ENCODE results near the gene CAPZA3.

CAPZA3 gene

DNA sequence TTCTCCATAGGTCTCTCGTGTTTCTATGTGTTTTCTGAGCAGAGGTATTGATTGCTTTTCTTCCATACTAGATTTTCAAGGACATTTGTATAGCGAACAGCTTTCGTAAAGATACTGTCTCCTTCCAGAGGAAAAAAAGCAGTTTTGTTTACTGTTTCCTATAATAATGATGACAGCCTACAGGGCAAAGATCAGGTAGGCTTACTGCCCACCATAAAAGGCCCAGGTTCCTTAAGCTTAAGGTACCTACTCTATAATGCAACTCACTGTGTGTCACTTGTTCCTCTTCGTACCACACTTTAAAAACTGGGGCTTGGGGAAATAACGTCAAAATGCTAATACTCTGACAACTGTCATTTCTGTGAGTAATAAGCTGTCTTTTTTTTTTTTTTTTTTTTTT lies 6.8 kb upstream of the CAPZA3 start:
- no peak overlapping the region for H3K4me2 ChIP-seq (ENCODE audit: insufficient read depth, low read length)
- no peaks in the 10 kb centered on the region for H3K36me3 ChIP-seq (ENCODE audit: insufficient read depth, low read length)
- ATAC-seq (ENCODE audit: insufficient read depth, low read depth) (no peak), DNase-seq (no peak)
- no peaks in the 10 kb centered on the region for H3K79me2 ChIP-seq (ENCODE audit: insufficient read depth, low read length)
- no peaks in the 10 kb centered on the region for H4K20me1 ChIP-seq (ENCODE audit: insufficient read depth, low read length)
- no peak overlapping the region for H2AFZ ChIP-seq (ENCODE audit: low read depth, low read length)
- H3K9ac ChIP-seq (ENCODE audit: low read depth, low read length) = no peak overlapping the region
- no peaks in the 10 kb centered on the region for H3K4me1 ChIP-seq (ENCODE audit: insufficient read depth, low read length)
- TF ChIP-seq EZH2 (IDR thresholded peaks at IDR 0.05; ENCODE audit: borderline replicate concordance, low read depth, low read length, severe bottlenecking) = no peak
- no peak for TF ChIP-seq CTCF (IDR thresholded peaks at IDR 0.05; ENCODE audit: borderline replicate concordance, extremely low read depth, low read length, poor library complexity, severe bottlenecking)
- no peak overlapping the region for H3K4me3 ChIP-seq (ENCODE audit: low read depth in 1 of 2, low read length in 2 of 2)
- H3K27me3 ChIP-seq (ENCODE audit: insufficient read depth, low read length, poor library complexity) = no peaks in the 10 kb centered on the region
- H3K9me3 ChIP-seq (ENCODE audit: insufficient read depth, low read length, severe bottlenecking) = no peaks in the 10 kb centered on the region
- H3K27ac ChIP-seq (ENCODE audit: low read length) = no peak overlapping the region

GRCh38 chr12:18747895-18748294 lies 10.0 kb downstream of the CAPZA3 start:
- Histone ChIP-seq H2AFZ (ENCODE audit: low read depth, low read length) (no peak overlapping the region), H3K9ac (ENCODE audit: low read depth, low read length) (no peak overlapping the region), H3K36me3 (ENCODE audit: insufficient read depth, low read length) (no peaks in the 10 kb centered on the region), H4K20me1 (ENCODE audit: insufficient read depth, low read length) (no peaks in the 10 kb centered on the region), H3K4me1 (ENCODE audit: insufficient read depth, low read length) (no peaks in the 10 kb centered on the region), H3K4me2 (ENCODE audit: insufficient read depth, low read length) (no peak overlapping the region), H3K9me3 (ENCODE audit: insufficient read depth, low read length, severe bottlenecking) (no peaks in the 10 kb centered on the region), H3K4me3 (ENCODE audit: low read depth in 1 of 2, low read length in 2 of 2) (no peak overlapping the region), H3K27ac (ENCODE audit: low read length) (no peak overlapping the region), H3K79me2 (ENCODE audit: insufficient read depth, low read length) (no peaks in the 10 kb centered on the region), H3K27me3 (ENCODE audit: insufficient read depth, low read length, poor library complexity) (no peaks in the 10 kb centered on the region)
- TF ChIP-seq EZH2 (IDR thresholded peaks at IDR 0.05; ENCODE audit: borderline replicate concordance, low read depth, low read length, severe bottlenecking) (no peak), CTCF (IDR thresholded peaks at IDR 0.05; ENCODE audit: borderline replicate concordance, extremely low read depth, low read length, poor library complexity, severe bottlenecking) (no peak)
- ATAC-seq (ENCODE audit: insufficient read depth, low read depth) (no peak), DNase-seq (no peak)

GRCh38 chr12:18749386-18749957 lies 11.6 kb downstream of the CAPZA3 start:
- Histone ChIP-seq H3K9ac (ENCODE audit: low read depth, low read length) (no peak overlapping the region), H3K4me3 (ENCODE audit: low read depth in 1 of 2, low read length in 2 of 2) (no peak overlapping the region), H3K27ac (ENCODE audit: low read length) (no peak overlapping the region), H3K36me3 (ENCODE audit: insufficient read depth, low read length) (no peaks in the 10 kb centered on the region), H3K79me2 (ENCODE audit: insufficient read depth, low read length) (no peaks in the 10 kb centered on the region), H3K4me2 (ENCODE audit: insufficient read depth, low read length) (no peak overlapping the region), H3K9me3 (ENCODE audit: insufficient read depth, low read length, severe bottlenecking) (no peaks in the 10 kb centered on the region), H2AFZ (ENCODE audit: low read depth, low read length) (no peak overlapping the region), H3K27me3 (ENCODE audit: insufficient read depth, low read length, poor library complexity) (peaks cover 3% of the 10 kb centered on the region), H3K4me1 (ENCODE audit: insufficient read depth, low read length) (no peaks in the 10 kb centered on the region), H4K20me1 (ENCODE audit: insufficient read depth, low read length) (no peaks in the 10 kb centered on the region)
- no peak for TF ChIP-seq CTCF (IDR thresholded peaks at IDR 0.05; ENCODE audit: borderline replicate concordance, extremely low read depth, low read length, poor library complexity, severe bottlenecking)
- no peak for TF ChIP-seq EZH2 (IDR thresholded peaks at IDR 0.05; ENCODE audit: borderline replicate concordance, low read depth, low read length, severe bottlenecking)
- ATAC-seq (ENCODE audit: insufficient read depth, low read depth) = no peak
- no peak for DNase-seq

- DNase-seq (no peak), ATAC-seq (ENCODE audit: insufficient read depth, low read depth) (no peak)
- Histone ChIP-seq H3K79me2 (ENCODE audit: insufficient read depth, low read length) (no peaks in the 10 kb centered on the region), H2AFZ (ENCODE audit: low read depth, low read length) (no peak overlapping the region), H3K36me3 (ENCODE audit: insufficient read depth, low read length) (no peaks in the 10 kb centered on the region), H3K27ac (ENCODE audit: low read length) (no peak overlapping the region), H3K4me1 (ENCODE audit: insufficient read depth, low read length) (no peaks in the 10 kb centered on the region), H3K4me3 (ENCODE audit: low read depth in 1 of 2, low read length in 2 of 2) (no peak overlapping the region), H4K20me1 (ENCODE audit: insufficient read depth, low read length) (no peaks in the 10 kb centered on the region), H3K27me3 (ENCODE audit: insufficient read depth, low read length, poor library complexity) (peaks cover 3% of the 10 kb centered on the region), H3K4me2 (ENCODE audit: insufficient read depth, low read length) (no peak overlapping the region), H3K9me3 (ENCODE audit: insufficient read depth, low read length, severe bottlenecking) (no peaks in the 10 kb centered on the region), H3K9ac (ENCODE audit: low read depth, low read length) (no peak overlapping the region)
- TF ChIP-seq CTCF (IDR thresholded peaks at IDR 0.05; ENCODE audit: borderline replicate concordance, extremely low read depth, low read length, poor library complexity, severe bottlenecking) = no peak
- TF ChIP-seq EZH2 (IDR thresholded peaks at IDR 0.05; ENCODE audit: borderline replicate concordance, low read depth, low read length, severe bottlenecking) = no peak
Observed at GRCh38 chr12:18750085-18750484, 12.2 kb downstream of the CAPZA3 start.

All from DND-41 (cell line).